ENCODE results near the gene PFKFB3.

Gene PFKFB3

GRCh38 chr10:6171881-6172695 lies 30.6 kb upstream of the PFKFB3 start:
- H3K27ac Mint-ChIP-seq, result peak overlapping the region; percentile 72
- no peaks in the 10 kb centered on the region for H3K9me3 Mint-ChIP-seq
- no peaks in the 10 kb centered on the region for H3K27me3 Mint-ChIP-seq (ENCODE audit: low read depth)
- H3K4me3 Mint-ChIP-seq, result peak overlapping the region; percentile 51
- peaks cover 25% of the 10 kb centered on the region for H3K36me3 Mint-ChIP-seq (ENCODE audit: low read depth)
- peaks cover 76% of the 10 kb centered on the region for H3K4me1 Mint-ChIP-seq (ENCODE audit: low read depth)

DNA sequence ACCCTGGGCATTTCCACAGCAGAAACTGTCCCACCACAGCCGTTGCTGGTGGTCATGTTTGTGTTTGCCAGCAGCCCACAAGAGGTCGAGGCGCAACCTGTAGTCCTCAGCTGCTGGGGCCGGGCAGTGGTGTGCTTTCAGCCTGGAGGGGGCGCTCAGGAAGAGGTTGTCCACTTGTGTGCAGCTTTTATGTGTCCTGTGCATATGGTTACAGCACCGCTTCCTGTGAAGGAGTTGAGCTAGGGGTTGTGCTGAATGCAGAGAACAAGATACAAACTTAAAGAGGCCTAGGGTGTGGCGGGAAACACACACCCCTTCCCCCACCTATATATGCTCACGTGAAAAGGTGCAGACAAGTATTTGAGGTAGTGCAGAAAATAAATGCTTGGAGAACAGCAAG lies 29.5 kb upstream of the PFKFB3 start:
- Mint-ChIP-seq H3K27me3 (ENCODE audit: low read depth) (no peaks in the 10 kb centered on the region), H3K9me3 (no peaks in the 10 kb centered on the region), H3K36me3 (ENCODE audit: low read depth) (peaks cover 16% of the 10 kb centered on the region), H3K27ac (peak overlapping the region; percentile 86), H3K4me3 (peak overlapping the region; percentile 55), H3K4me1 (ENCODE audit: low read depth) (peaks cover 69% of the 10 kb centered on the region)

DNA sequence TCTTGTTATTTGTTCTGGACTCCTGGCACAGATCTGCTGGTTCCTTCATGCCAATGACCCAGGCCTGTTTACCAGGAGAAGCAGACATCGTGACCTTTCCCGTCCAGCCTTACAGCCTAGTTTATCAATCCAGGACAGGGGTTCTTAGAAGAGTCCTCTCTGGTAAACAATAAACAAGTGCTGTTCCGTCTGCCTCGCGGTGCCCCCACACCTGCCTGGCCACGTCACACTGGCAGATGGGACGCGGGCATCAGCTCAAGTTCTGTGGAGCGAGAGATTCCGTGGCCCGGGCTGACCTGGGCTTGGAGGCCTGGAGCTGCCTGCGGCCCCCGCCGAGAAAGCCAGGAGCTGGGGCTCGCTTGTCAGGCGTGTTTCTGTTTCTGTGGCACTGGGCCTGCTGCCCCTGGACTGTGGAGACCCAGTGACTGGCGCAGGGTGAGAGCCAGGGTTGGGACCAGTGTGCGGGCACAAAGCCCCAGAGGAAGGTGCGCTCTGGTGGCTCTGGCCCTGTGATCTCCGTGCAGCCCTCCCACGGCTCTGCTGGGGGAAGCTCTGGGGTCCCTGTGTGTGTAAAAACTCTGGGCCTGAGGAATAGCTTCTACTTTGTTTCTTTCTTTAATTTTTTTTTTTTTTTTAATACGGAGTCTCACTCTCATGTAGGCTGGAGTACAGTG lies 28.4 kb upstream of the PFKFB3 start:
- no peaks in the 10 kb centered on the region for H3K9me3 Mint-ChIP-seq
- H3K4me3 Mint-ChIP-seq, result no peak overlapping the region
- H3K36me3 Mint-ChIP-seq (ENCODE audit: low read depth), result peaks cover 16% of the 10 kb centered on the region
- H3K27ac Mint-ChIP-seq, result no peak overlapping the region
- peaks cover 66% of the 10 kb centered on the region for H3K4me1 Mint-ChIP-seq (ENCODE audit: low read depth)
- H3K27me3 Mint-ChIP-seq (ENCODE audit: low read depth), result no peaks in the 10 kb centered on the region

- Mint-ChIP-seq H3K27me3 (ENCODE audit: low read depth) (no peaks in the 10 kb centered on the region), H3K4me1 (ENCODE audit: low read depth) (peaks cover 55% of the 10 kb centered on the region), H3K4me3 (no peak overlapping the region), H3K9me3 (no peaks in the 10 kb centered on the region), H3K27ac (peak overlapping the region; percentile 10), H3K36me3 (ENCODE audit: low read depth) (peaks cover 14% of the 10 kb centered on the region)
These were observed 27.2 kb upstream of the PFKFB3 start for GRCh38 chr10:6175329-6176055.

DNA sequence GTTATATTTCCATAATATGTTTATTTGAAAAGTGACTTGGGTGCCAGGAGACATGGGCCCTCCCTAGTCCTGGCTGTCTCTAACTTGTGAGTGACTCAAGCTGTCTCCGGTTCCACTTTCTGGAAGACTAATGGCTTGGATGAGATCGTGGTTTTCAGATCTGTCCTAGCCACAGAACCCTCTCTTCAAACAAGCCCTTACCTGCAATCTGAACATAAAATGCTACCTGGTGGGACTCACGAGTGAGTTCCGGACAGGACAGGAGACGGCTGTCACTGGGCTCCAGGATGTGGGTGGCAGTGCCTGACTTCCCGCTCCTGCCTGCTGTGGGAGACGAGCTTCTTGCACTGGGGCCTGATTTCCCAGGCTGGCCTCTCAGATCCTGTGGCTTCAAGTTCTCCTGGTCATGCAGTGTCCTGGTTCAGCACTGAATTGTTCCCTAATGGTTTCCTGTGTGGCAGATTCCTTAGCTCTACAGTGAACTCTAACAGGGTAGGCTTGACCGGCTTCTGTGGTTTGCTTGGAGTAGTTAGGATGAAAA lies 26.0 kb upstream of the PFKFB3 start:
- Mint-ChIP-seq H3K27me3 (ENCODE audit: low read depth) (no peaks in the 10 kb centered on the region), H3K27ac (no peak overlapping the region), H3K4me3 (no peak overlapping the region), H3K36me3 (ENCODE audit: low read depth) (peaks cover 14% of the 10 kb centered on the region), H3K4me1 (ENCODE audit: low read depth) (peaks cover 46% of the 10 kb centered on the region), H3K9me3 (no peaks in the 10 kb centered on the region)

- Mint-ChIP-seq H3K4me3 (no peak overlapping the region), H3K27me3 (ENCODE audit: low read depth) (no peaks in the 10 kb centered on the region), H3K36me3 (ENCODE audit: low read depth) (peaks cover 14% of the 10 kb centered on the region), H3K4me1 (ENCODE audit: low read depth) (peaks cover 39% of the 10 kb centered on the region), H3K9me3 (no peaks in the 10 kb centered on the region), H3K27ac (no peak overlapping the region)
These were observed 24.9 kb upstream of the PFKFB3 start for GRCh38 chr10:6177880-6178281.

- no peaks in the 10 kb centered on the region for H3K9me3 Mint-ChIP-seq
- H3K27me3 Mint-ChIP-seq (ENCODE audit: low read depth), result no peaks in the 10 kb centered on the region
- peaks cover 32% of the 10 kb centered on the region for H3K4me1 Mint-ChIP-seq (ENCODE audit: low read depth)
- no peak overlapping the region for H3K4me3 Mint-ChIP-seq
- no peak overlapping the region for H3K27ac Mint-ChIP-seq
- peaks cover 8% of the 10 kb centered on the region for H3K36me3 Mint-ChIP-seq (ENCODE audit: low read depth)
These were observed 24.2 kb upstream of the PFKFB3 start for GRCh38 chr10:6178581-6178980.

DNA sequence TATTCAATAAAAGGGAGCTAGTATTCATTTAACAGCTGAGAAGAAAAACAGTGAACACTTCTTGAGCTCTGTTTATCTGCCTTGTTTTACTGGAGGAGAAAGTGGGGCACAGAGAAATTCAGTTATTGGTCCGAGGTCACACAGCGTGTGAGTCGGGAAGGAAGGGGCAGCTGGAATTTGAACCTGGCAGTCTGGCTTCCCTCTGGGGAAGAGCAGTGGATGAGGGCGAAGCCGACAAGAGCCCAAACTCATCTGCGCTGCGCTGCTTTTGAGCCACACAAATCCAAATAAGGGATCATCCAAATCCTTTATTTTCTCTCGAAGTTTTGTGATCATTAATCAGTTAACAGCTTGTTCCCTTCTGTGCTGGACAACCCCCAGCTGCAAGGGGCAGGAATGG lies 23.7 kb upstream of the PFKFB3 start:
- H3K4me1 Mint-ChIP-seq (ENCODE audit: low read depth), result peaks cover 27% of the 10 kb centered on the region
- no peaks in the 10 kb centered on the region for H3K9me3 Mint-ChIP-seq
- no peak overlapping the region for H3K4me3 Mint-ChIP-seq
- peaks cover 8% of the 10 kb centered on the region for H3K36me3 Mint-ChIP-seq (ENCODE audit: low read depth)
- H3K27me3 Mint-ChIP-seq (ENCODE audit: low read depth), result no peaks in the 10 kb centered on the region
- no peak overlapping the region for H3K27ac Mint-ChIP-seq

GRCh38 chr10:6180480-6181110 lies 22.1 kb upstream of the PFKFB3 start:
- H3K4me3 Mint-ChIP-seq, result no peak overlapping the region
- H3K4me1 Mint-ChIP-seq (ENCODE audit: low read depth), result peaks cover 25% of the 10 kb centered on the region
- H3K36me3 Mint-ChIP-seq (ENCODE audit: low read depth), result peaks cover 7% of the 10 kb centered on the region
- no peak overlapping the region for H3K27ac Mint-ChIP-seq
- no peaks in the 10 kb centered on the region for H3K27me3 Mint-ChIP-seq (ENCODE audit: low read depth)
- H3K9me3 Mint-ChIP-seq, result no peaks in the 10 kb centered on the region

- H3K36me3 Mint-ChIP-seq (ENCODE audit: low read depth), result peaks cover 2% of the 10 kb centered on the region
- H3K27ac Mint-ChIP-seq, result no peak overlapping the region
- H3K27me3 Mint-ChIP-seq (ENCODE audit: low read depth), result no peaks in the 10 kb centered on the region
- H3K4me1 Mint-ChIP-seq (ENCODE audit: low read depth), result peaks cover 23% of the 10 kb centered on the region
- no peaks in the 10 kb centered on the region for H3K9me3 Mint-ChIP-seq
- no peak overlapping the region for H3K4me3 Mint-ChIP-seq
These were observed 21.5 kb upstream of the PFKFB3 start for GRCh38 chr10:6181249-6181648.

GRCh38 chr10:6182454-6183098 lies 20.2 kb upstream of the PFKFB3 start:
- H3K9me3 Mint-ChIP-seq, result no peaks in the 10 kb centered on the region
- H3K4me1 Mint-ChIP-seq (ENCODE audit: low read depth), result peaks cover 22% of the 10 kb centered on the region
- H3K4me3 Mint-ChIP-seq, result no peak overlapping the region
- H3K27me3 Mint-ChIP-seq (ENCODE audit: low read depth), result no peaks in the 10 kb centered on the region
- no peak overlapping the region for H3K27ac Mint-ChIP-seq
- peaks cover 2% of the 10 kb centered on the region for H3K36me3 Mint-ChIP-seq (ENCODE audit: low read depth)

- Mint-ChIP-seq H3K27me3 (ENCODE audit: low read depth) (no peaks in the 10 kb centered on the region), H3K9me3 (no peaks in the 10 kb centered on the region), H3K27ac (peak overlapping the region; percentile 55), H3K4me3 (no peak overlapping the region), H3K4me1 (ENCODE audit: low read depth) (peaks cover 28% of the 10 kb centered on the region), H3K36me3 (ENCODE audit: low read depth) (peaks cover 2% of the 10 kb centered on the region)
These were observed 17.6 kb upstream of the PFKFB3 start for GRCh38 chr10:6185039-6185716.

DNA sequence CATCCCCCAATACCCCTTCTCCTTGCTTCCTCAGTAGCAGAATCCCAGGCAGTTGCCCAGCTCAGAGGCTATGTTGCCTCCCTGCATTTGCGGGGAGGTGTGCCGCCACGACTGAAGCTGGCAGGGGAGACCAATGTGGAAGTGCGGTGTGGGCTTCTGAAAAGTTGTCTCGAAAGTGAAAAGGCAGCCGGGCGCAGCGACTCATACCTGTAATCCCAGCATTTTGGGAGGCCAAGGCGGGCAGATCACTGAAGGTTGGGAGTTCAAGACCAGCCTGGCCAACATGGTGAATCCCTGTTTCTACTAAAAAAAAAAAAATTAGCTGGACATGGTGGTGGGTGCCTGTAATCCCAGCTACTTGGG lies 15.9 kb upstream of the PFKFB3 start:
- Mint-ChIP-seq H3K9me3 (no peaks in the 10 kb centered on the region), H3K27me3 (ENCODE audit: low read depth) (no peaks in the 10 kb centered on the region), H3K27ac (no peak overlapping the region), H3K4me1 (ENCODE audit: low read depth) (peaks cover 33% of the 10 kb centered on the region), H3K36me3 (ENCODE audit: low read depth) (peaks cover 2% of the 10 kb centered on the region), H3K4me3 (no peak overlapping the region)
